Camera-type eye (tissue), 1 donor: Measurements from ENCODE around the gene CLUH. TPM values are rescaled to one million over a fixed set of nuclear protein-coding genes. Genes with fewer than 3 reads are reported as not detected.

Experiments used
- total RNA-seq: library from RNA; depleted of rRNA; stranded (reverse); fragments of >200 nt; gene quantifications from one replicate; pipeline ENCODE4 v1.2.3, GENCODE V29; 2014

Gene CLUH, protein sequence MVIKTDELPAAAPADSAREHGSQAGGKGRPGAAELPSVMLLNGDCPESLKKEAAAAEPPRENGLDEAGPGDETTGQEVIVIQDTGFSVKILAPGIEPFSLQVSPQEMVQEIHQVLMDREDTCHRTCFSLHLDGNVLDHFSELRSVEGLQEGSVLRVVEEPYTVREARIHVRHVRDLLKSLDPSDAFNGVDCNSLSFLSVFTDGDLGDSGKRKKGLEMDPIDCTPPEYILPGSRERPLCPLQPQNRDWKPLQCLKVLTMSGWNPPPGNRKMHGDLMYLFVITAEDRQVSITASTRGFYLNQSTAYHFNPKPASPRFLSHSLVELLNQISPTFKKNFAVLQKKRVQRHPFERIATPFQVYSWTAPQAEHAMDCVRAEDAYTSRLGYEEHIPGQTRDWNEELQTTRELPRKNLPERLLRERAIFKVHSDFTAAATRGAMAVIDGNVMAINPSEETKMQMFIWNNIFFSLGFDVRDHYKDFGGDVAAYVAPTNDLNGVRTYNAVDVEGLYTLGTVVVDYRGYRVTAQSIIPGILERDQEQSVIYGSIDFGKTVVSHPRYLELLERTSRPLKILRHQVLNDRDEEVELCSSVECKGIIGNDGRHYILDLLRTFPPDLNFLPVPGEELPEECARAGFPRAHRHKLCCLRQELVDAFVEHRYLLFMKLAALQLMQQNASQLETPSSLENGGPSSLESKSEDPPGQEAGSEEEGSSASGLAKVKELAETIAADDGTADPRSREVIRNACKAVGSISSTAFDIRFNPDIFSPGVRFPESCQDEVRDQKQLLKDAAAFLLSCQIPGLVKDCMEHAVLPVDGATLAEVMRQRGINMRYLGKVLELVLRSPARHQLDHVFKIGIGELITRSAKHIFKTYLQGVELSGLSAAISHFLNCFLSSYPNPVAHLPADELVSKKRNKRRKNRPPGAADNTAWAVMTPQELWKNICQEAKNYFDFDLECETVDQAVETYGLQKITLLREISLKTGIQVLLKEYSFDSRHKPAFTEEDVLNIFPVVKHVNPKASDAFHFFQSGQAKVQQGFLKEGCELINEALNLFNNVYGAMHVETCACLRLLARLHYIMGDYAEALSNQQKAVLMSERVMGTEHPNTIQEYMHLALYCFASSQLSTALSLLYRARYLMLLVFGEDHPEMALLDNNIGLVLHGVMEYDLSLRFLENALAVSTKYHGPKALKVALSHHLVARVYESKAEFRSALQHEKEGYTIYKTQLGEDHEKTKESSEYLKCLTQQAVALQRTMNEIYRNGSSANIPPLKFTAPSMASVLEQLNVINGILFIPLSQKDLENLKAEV (N-terminal part only)
- 42.6 TPM for total RNA-seq

DNA sequence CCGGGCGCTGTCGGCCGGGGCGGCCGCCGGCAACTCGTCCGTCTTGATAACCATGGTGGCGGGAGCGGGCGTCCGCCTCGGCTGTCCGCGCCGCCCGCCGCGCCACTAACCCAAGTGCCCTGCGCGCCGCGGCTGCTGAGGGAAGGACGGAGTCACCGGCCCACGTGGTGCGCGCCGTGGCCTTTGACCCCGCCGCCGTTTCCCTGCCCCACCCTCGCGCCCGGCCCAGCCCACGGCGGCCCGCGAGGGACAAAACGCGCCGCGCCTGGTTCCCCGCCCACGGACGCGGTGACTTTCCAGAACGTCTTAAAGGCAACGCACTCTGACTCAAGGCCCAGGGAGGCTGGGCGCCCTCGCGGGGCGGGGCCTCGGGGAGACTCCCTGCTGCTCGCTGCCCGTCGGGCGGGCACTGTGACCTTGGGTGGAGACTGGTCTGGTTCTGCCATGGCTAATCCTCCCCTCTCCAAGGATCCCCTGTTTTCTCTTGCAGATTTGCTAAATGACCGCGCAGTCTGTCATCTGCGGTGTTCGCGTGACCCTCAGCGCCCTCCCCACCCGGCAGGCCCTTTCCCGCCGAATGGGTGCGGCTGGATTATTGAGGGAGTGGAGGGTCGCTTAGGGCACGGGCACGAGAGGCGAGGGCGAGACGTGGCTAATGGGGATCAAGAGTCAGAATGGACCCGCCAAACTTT is at the start of gene CLUH:
TSS of gene CLUH (minus strand) at position 157 of the 692 bp plus-strand sequence. CDS start at position 54, 103 bp downstream.

DNA sequence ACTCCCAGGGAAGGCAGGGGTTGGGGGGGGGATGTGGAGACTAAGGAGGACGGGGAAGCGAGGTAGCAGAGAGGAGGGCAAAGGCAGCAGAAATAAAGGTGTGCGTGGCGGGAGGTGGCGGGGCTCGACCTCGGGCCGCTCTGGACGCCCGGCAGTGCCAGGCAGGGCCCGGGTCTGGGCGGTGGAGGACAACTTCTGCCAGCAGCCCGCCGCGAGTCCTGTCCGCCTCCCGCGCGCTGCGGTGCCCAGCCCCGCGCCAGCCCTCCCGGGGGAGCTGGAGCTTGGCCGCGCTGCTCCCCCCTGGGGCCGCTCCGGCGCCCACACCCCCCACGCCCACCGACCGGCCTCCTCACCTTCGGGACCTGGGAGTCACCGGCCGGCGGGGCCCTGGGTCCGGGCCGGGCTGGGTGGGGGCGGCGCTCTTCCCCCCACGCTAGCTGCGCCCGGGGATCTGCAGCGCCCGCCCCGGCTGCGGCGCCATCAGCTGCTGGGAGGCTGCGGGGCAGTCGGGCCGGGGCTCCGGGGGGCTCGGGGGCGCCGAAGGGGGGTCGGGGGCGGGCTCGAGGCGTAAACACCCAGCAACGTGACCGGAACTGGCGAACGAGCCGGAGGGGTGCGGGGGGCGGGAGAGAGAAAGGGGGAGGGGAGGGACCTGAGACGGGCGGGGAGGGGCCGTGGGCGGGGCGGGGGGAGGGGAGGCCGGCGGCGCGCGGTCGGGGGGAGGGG is 37.7 kb upstream of the CLUH start, which contains the start of gene CCDC92B:
TSS of gene CCDC92B (minus strand) at position 595 of the 726 bp plus-strand sequence. CDS start 14,507 bp downstream, outside the sequence.

Other genes with a start within 250 kb of the CLUH start
- 87.0 TPM for gene METTL16, start 199.9 kb downstream of the CLUH start, total RNA-seq
- 255 TPM for gene PAFAH1B1, start 118.1 kb downstream of the CLUH start, total RNA-seq
- gene CCDC92B, start 37.9 kb upstream of the CLUH start, total RNA-seq = 2.5 TPM
- 13.5 TPM for gene RAP1GAP2, start 84.7 kb upstream of the CLUH start, total RNA-seq